ENCODE results near the gene KIF6.

The KIF6 gene

DNA sequence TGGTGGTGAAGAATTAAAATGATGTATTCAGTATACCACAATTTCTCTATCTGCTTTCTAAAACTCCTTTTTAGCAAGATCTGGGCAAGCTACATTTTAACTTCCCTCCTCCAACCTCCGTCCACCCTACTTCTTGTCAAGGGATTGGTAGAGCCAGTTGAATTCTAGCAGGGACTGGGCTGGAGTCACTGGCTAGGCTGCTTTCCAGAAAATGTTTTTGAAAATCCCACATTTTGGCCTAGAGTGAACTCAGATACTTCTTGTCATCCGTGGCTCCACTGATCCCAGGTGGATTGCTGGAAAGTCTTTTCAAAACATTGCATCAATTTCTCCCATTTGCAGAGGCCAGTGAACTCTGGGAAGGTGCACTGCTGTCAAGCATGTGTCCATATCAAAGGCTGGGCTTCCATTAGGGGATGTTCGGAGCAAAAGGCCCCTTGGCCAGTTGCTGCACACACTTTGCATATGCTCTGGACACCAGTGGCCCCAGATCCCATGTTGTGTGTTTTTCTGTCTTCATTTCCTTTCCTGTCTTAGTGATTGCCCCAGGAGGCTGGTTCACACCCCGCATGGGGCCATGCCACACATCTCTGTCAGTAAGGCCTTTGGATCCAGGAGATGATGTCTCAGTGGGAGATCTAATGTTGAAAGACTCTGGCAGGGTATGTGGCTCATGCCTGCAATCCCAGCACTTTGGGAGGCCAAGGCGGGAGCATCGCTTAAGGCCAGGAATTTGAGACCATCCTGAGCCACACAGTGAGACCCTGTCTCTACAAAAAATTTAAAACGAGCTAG lies 391.4 kb downstream of the KIF6 start:
- TF ChIP-seq, protein P1, sequence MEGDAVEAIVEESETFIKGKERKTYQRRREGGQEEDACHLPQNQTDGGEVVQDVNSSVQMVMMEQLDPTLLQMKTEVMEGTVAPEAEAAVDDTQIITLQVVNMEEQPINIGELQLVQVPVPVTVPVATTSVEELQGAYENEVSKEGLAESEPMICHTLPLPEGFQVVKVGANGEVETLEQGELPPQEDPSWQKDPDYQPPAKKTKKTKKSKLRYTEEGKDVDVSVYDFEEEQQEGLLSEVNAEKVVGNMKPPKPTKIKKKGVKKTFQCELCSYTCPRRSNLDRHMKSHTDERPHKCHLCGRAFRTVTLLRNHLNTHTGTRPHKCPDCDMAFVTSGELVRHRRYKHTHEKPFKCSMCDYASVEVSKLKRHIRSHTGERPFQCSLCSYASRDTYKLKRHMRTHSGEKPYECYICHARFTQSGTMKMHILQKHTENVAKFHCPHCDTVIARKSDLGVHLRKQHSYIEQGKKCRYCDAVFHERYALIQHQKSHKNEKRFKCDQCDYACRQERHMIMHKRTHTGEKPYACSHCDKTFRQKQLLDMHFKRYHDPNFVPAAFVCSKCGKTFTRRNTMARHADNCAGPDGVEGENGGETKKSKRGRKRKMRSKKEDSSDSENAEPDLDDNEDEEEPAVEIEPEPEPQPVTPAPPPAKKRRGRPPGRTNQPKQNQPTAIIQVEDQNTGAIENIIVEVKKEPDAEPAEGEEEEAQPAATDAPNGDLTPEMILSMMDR (IDR thresholded peaks at IDR 0.05; ENCODE audit: borderline replicate concordance, extremely low read depth, low read length, poor library complexity, severe bottlenecking): no peak
- no peak for TF ChIP-seq EZH2 (IDR thresholded peaks at IDR 0.05; ENCODE audit: borderline replicate concordance, low read depth, low read length, severe bottlenecking)
- Histone ChIP-seq H3K27me3 (ENCODE audit: insufficient read depth, low read length, poor library complexity) (no peaks in the 10 kb centered on the region), H3K27ac (ENCODE audit: low read length) (no peak overlapping the region), H3K4me1 (ENCODE audit: insufficient read depth, low read length) (no peaks in the 10 kb centered on the region), H3K9ac (ENCODE audit: low read depth, low read length) (no peak overlapping the region), H3K79me2 (ENCODE audit: insufficient read depth, low read length) (no peaks in the 10 kb centered on the region), H3K36me3 (ENCODE audit: insufficient read depth, low read length) (no peaks in the 10 kb centered on the region), H3K9me3 (ENCODE audit: insufficient read depth, low read length, severe bottlenecking) (no peaks in the 10 kb centered on the region), H3K4me2 (ENCODE audit: insufficient read depth, low read length) (no peak overlapping the region), H3K4me3 (ENCODE audit: low read depth in 1 of 2, low read length in 2 of 2) (no peak overlapping the region), H2AFZ (ENCODE audit: low read depth, low read length) (no peak overlapping the region), H4K20me1 (ENCODE audit: insufficient read depth, low read length) (no peaks in the 10 kb centered on the region)
- DNase-seq (no peak), ATAC-seq (ENCODE audit: insufficient read depth, low read depth) (no peak)

DNA sequence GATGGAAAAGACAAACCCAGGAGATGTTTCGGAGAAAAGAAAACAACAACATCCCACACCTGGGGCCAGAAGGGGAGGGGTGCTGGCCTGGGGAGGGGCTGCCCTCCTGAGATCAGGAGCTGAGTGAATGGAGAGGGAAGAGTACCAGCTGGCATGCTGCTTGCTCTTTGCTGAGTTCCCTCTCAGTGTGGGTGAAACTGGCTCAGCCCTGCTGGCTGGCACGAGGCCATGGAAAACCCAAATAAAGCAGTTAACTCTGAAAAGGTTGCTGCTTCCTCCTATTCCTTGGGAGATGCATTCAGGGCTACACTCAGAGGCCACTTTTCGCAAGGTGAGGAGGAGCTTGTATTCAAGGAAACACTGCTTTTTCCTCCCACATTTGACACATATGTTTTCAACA lies 394.7 kb downstream of the KIF6 start:
- no peak overlapping the region for H3K4me2 ChIP-seq (ENCODE audit: insufficient read depth, low read length)
- TF ChIP-seq EZH2 (IDR thresholded peaks at IDR 0.05; ENCODE audit: borderline replicate concordance, low read depth, low read length, severe bottlenecking): no peak
- TF ChIP-seq, protein P1 (IDR thresholded peaks at IDR 0.05; ENCODE audit: borderline replicate concordance, extremely low read depth, low read length, poor library complexity, severe bottlenecking): no peak
- no peak overlapping the region for H3K4me3 ChIP-seq (ENCODE audit: low read depth in 1 of 2, low read length in 2 of 2)
- DNase-seq (no peak), ATAC-seq (ENCODE audit: insufficient read depth, low read depth) (no peak)
- no peaks in the 10 kb centered on the region for H3K79me2 ChIP-seq (ENCODE audit: insufficient read depth, low read length)
- H2AFZ ChIP-seq (ENCODE audit: low read depth, low read length): no peak overlapping the region
- no peak overlapping the region for H3K9ac ChIP-seq (ENCODE audit: low read depth, low read length)
- H3K4me1 ChIP-seq (ENCODE audit: insufficient read depth, low read length): no peaks in the 10 kb centered on the region
- H3K36me3 ChIP-seq (ENCODE audit: insufficient read depth, low read length): no peaks in the 10 kb centered on the region
- H3K9me3 ChIP-seq (ENCODE audit: insufficient read depth, low read length, severe bottlenecking): no peaks in the 10 kb centered on the region
- H3K27me3 ChIP-seq (ENCODE audit: insufficient read depth, low read length, poor library complexity): no peaks in the 10 kb centered on the region
- no peak overlapping the region for H3K27ac ChIP-seq (ENCODE audit: low read length)
- no peaks in the 10 kb centered on the region for H4K20me1 ChIP-seq (ENCODE audit: insufficient read depth, low read length)

DNA sequence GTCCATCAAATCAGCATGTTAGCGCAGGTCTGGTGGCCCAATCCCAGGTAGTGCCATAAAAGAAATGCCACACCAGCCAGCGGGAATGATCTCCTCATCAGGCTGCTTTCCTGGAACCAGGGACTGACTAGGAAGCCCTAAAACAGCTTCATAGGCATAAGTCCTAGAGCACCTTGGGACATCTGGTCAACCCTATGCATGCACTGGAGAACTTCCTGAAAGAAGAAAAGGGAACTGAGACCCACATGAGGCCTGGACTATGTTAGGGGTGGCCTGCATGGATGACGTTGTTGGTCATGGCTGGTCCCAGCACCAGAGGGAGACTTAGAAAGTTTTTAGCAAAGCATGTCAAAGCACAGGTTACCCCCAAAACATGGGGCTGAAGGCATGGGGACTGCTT lies 395.2 kb downstream of the KIF6 start:
- no peak overlapping the region for H2AFZ ChIP-seq (ENCODE audit: low read depth, low read length)

More for the DNA sequence above, 395.2 kb downstream of the KIF6 start:
- H3K27ac ChIP-seq (ENCODE audit: low read length): no peak overlapping the region
- H3K36me3 ChIP-seq (ENCODE audit: insufficient read depth, low read length): no peaks in the 10 kb centered on the region
- ATAC-seq (ENCODE audit: insufficient read depth, low read depth): no peak
- no peak overlapping the region for H3K4me2 ChIP-seq (ENCODE audit: insufficient read depth, low read length)
- DNase-seq: no peak
- H3K4me1 ChIP-seq (ENCODE audit: insufficient read depth, low read length): no peaks in the 10 kb centered on the region
- H4K20me1 ChIP-seq (ENCODE audit: insufficient read depth, low read length): no peaks in the 10 kb centered on the region
- no peak overlapping the region for H3K4me3 ChIP-seq (ENCODE audit: low read depth in 1 of 2, low read length in 2 of 2)
- H3K27me3 ChIP-seq (ENCODE audit: insufficient read depth, low read length, poor library complexity): no peaks in the 10 kb centered on the region
- TF ChIP-seq EZH2 (IDR thresholded peaks at IDR 0.05; ENCODE audit: borderline replicate concordance, low read depth, low read length, severe bottlenecking): no peak
- TF ChIP-seq, protein P1 (IDR thresholded peaks at IDR 0.05; ENCODE audit: borderline replicate concordance, extremely low read depth, low read length, poor library complexity, severe bottlenecking): no peak
- no peaks in the 10 kb centered on the region for H3K9me3 ChIP-seq (ENCODE audit: insufficient read depth, low read length, severe bottlenecking)
- no peaks in the 10 kb centered on the region for H3K79me2 ChIP-seq (ENCODE audit: insufficient read depth, low read length)
- no peak overlapping the region for H3K9ac ChIP-seq (ENCODE audit: low read depth, low read length)
